ENCODE data around the gene EPSTI1. TPM values are rescaled to one million over a fixed set of nuclear protein-coding genes. Genes with fewer than 3 reads are reported as not detected.

The EPSTI1 gene
- polyA plus RNA-seq, 3 donors = 2.7 to 10.5 (median 3.7) TPM

DNA sequence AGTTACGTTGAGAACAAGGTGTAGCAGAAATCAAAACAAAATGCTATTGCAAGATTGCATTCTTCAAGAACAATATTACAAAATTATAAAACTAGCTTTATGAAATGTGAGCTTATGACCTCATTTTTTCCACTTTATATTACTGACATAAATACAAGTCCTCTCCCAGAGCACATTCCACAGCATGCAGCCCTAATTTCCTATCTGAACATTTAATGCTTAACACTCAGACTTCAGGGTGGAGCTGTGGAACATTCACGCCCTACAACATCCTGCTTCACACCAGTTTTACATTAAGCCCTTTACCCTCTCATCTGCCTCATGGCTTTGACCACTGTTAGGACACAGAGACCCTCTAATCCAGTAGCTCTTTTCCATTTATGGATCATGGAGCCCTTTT is 65.5 kb downstream of the EPSTI1 start:
- 84 to 91% (median 86%) methylated on average over 2 of the region's 2 CpGs for WGBS, 3 donors
- H3K27ac ChIP-seq (ENCODE audit: low read depth, low read length) = no peak overlapping the region

DNA sequence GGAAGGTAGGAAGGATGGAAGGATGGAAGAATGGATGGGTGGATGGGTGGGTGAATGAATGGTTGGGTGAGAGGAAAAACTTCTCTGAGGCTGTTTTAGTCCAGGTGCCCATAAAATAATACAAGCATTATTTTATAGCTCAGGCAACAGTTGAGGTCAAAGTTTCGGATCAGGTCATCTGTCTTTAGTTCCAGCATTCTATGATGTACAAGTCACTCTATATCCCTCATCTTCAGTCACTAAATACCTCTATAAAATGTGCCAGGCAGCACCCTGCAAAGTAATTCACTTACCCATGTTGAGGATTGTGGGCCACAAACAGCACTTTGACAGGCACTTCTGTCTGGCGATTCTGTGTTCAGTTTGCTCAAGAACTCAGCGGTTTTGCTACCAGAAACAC is 66.0 kb downstream of the EPSTI1 start:
- no peak overlapping the region for H3K27ac ChIP-seq (ENCODE audit: low read depth, low read length)
- WGBS, 3 donors = 89 to 95% (median 95%) methylated on average over 3 of the region's 3 CpGs

- WGBS, 3 donors = 95 to 99% (median 99%) methylated on average over 2 of the region's 2 CpGs
Observed at GRCh38 chr13:42925626-42926025, 66.4 kb downstream of the EPSTI1 start.

GRCh38 chr13:42924344-42924743 is 67.7 kb downstream of the EPSTI1 start:
- WGBS, 3 donors = 74 to 92% (median 89%) methylated on average over 5 of the region's 5 CpGs
- no peak overlapping the region for H3K27ac ChIP-seq (ENCODE audit: low read depth, low read length)

More at GRCh38 chr13:42925626-42926025, 66.4 kb downstream of the EPSTI1 start:
- H3K27ac ChIP-seq (ENCODE audit: low read depth, low read length) = no peak overlapping the region

- no peak overlapping the region for H3K27ac ChIP-seq (ENCODE audit: low read depth, low read length)
- WGBS, 3 donors = 92 to 97% (median 96%) methylated on average over 4 of the region's 4 CpGs
Observed at GRCh38 chr13:42907745-42908144, 84.3 kb downstream of the EPSTI1 start.

DNA sequence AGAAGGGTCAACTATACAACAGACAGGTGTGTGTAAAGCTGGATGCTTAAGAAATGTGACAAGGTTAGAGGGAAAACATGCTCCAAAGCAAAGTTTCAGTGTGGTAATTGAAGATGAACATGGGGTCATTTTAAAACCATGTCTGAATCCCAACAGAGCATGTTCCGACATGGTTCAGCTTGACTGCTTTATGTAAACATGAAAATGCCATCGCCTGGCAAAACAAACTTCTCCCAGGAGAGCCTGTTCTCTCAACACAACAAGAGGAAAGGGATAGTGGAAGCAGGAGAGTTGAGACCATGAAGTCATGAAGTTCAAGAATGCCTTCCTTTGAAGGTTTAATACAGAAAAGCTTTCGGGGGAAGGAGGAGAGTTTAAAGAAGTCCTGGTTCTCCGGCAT is 85.8 kb downstream of the EPSTI1 start:
- H3K27ac ChIP-seq (ENCODE audit: low read depth, low read length) = no peak overlapping the region
- 91 to 94% (median 92%) methylated on average over 4 of the region's 4 CpGs for whole genome bisulfite sequencing, 3 donors

GRCh38 chr13:42905579-42905978 is 86.5 kb downstream of the EPSTI1 start:
- WGBS, 3 donors = 72 to 90% (median 79%) methylated on average over 2 of the region's 2 CpGs
- H3K27ac ChIP-seq (ENCODE audit: low read depth, low read length) = no peak overlapping the region

GRCh38 chr13:42899266-42899665 is 92.8 kb downstream of the EPSTI1 start:
- no peak overlapping the region for H3K27ac ChIP-seq (ENCODE audit: low read depth, low read length)
- whole genome bisulfite sequencing, 3 donors = 73 to 91% (median 76%) methylated on average over 3 of the region's 3 CpGs

- WGBS, 3 donors = 95 to 96% (median 96%) methylated on average over 3 of the region's 3 CpGs
- no peak overlapping the region for H3K27ac ChIP-seq (ENCODE audit: low read depth, low read length)
Observed at GRCh38 chr13:42895776-42896175, 96.3 kb downstream of the EPSTI1 start.

DNA sequence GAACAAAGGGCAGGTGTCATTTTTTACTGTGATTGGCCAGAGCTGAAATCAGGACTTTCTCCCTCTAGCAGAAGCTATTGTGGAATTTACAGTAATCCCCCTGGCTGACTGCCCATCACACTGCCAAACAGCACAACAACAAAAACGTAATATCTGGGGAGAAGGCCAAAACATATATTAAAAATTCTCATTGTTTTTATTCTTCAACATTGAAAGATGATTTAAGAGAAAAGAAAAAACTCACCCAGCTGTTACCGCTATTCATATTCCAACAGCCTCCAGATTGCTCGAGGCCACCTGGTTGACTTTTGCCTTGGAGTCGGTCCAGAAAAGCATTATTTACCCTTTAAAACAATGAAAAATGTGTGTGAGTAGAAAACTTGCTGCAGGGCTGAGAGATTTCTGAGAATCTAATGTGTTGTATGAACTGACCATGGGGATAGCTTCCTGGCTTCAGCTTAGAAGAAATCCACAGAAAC is 97.2 kb downstream of the EPSTI1 start:
- WGBS, 3 donors = 14 to 37% (median 36%) methylated on average over 4 of the region's 4 CpGs
- no peak overlapping the region for H3K27ac ChIP-seq (ENCODE audit: low read depth, low read length)

- no peak overlapping the region for H3K27ac ChIP-seq (ENCODE audit: low read depth, low read length)
- 6 to 30% (median 13%) methylated on average over 1 of the region's 1 CpG for WGBS, 3 donors
Observed at GRCh38 chr13:42893214-42893671, 98.8 kb downstream of the EPSTI1 start.

DNA sequence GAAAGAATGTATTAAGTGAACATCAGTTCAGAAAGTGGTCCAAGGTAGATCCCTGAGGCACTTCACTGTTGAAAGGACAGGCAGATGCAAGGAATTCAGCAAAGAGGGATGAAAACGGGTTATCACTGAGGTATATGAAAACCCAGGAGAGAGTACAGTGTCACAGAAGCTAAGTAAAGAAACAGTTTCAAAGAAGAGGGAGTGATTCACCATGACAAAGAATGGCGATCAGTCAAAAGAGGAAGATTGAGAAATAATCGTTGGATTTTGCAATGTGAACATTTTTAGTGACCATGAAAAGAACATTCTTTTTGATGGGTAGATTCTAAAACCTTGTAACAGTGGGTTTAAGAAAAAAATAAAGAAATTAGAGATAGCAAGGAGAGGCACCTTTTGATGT is 99.3 kb downstream of the EPSTI1 start:
- 36 to 77% (median 41%) methylated on average over 3 of the region's 3 CpGs for WGBS, 3 donors

GRCh38 chr13:42891591-42891990 is 100.5 kb downstream of the EPSTI1 start:
- no peak overlapping the region for H3K27ac ChIP-seq (ENCODE audit: low read depth, low read length)
- WGBS, 3 donors = 79 to 92% (median 82%) methylated on average over 3 of the region's 3 CpGs

More for the DNA sequence above, 99.3 kb downstream of the EPSTI1 start:
- H3K27ac ChIP-seq (ENCODE audit: low read depth, low read length) = no peak overlapping the region

DNA sequence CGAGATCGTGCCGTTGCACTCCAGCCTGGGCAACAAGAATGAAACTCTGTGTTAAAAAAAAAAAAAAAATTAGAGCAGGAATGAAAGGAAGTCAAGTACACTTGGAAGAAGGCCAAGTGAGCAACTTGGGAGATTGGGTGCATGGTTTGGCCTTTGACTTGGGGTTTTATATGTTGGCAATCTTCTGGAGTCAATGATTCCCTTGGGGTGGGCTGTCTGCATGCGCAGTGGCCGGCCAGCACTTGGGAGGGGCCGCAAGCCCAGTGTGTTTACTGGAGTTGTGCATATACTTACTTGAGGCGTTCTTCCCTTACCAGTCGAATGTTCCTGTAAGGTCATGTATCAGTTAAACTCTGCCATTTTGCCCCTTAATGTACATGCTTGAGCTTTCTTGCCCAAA is 106.7 kb downstream of the EPSTI1 start:
- 68 to 86% (median 83%) methylated on average over 8 of the region's 8 CpGs for WGBS, 3 donors
- no peak overlapping the region for H3K27ac ChIP-seq (ENCODE audit: low read depth, low read length)

GRCh38 chr13:42883771-42884467 is 108.1 kb downstream of the EPSTI1 start:
- no peak overlapping the region for H3K27ac ChIP-seq (ENCODE audit: low read depth, low read length)
- WGBS, 3 donors = 34 to 51% (median 34%) methylated on average over 6 of the region's 6 CpGs

- 40 to 78% (median 41%) methylated on average over 1 of the region's 1 CpG for WGBS, 3 donors
- H3K27ac ChIP-seq (ENCODE audit: low read depth, low read length) = no peak overlapping the region
Observed at GRCh38 chr13:42883142-42883541, 108.9 kb downstream of the EPSTI1 start.

DNA sequence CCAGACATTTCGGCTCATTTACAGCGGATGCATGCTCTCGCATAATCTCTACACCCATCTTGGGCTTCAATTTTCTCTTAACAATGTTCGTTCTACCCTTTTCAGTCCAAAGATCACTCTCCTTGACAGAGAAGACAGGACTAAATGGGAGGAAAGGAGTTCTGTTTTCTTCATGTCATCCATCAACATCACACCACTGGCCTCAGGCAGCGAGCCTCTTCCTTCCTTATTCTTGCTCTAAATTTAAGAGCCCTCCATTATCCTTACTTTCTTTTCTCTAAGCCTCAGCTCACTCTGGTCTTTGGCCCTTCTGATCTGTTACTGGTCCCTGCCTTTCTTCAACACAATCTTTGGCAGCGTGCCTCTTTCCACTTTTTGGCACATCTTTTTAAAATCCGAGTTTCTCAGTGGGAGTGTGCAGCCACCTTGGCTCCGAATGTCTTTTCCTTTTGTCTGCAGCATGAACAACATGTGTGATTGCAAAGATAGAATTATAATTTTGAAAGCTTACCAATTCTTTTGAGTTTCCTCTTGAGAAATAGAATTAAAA is 111.9 kb downstream of the EPSTI1 start:
- H3K27ac ChIP-seq (ENCODE audit: low read depth, low read length) = no peak overlapping the region
- WGBS, 3 donors = 17 to 71% (median 21%) methylated on average over 8 of the region's 8 CpGs

DNA sequence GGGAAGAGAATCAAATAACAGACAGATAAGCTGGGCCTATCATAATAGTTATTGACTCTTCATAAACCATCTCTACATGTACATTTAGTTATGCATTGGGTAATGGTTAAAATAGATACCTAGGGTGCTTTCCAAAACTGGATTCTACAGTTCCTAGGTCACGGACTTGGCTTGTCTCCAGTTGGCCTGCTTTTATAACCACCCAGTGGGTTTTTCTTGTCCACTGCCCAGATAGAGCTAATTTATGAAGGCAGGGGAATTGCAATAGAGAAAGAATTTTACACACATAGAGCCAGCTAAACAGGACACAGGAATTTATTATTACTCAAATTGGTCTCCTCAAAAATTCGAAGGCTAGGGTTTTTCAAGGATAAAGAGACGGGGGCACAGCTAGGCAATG is 113.3 kb downstream of the EPSTI1 start:
- WGBS, 3 donors = 74 to 81% (median 80%) methylated on average over 3 of the region's 3 CpGs
- H3K27ac ChIP-seq (ENCODE audit: low read depth, low read length) = no peak overlapping the region

DNA sequence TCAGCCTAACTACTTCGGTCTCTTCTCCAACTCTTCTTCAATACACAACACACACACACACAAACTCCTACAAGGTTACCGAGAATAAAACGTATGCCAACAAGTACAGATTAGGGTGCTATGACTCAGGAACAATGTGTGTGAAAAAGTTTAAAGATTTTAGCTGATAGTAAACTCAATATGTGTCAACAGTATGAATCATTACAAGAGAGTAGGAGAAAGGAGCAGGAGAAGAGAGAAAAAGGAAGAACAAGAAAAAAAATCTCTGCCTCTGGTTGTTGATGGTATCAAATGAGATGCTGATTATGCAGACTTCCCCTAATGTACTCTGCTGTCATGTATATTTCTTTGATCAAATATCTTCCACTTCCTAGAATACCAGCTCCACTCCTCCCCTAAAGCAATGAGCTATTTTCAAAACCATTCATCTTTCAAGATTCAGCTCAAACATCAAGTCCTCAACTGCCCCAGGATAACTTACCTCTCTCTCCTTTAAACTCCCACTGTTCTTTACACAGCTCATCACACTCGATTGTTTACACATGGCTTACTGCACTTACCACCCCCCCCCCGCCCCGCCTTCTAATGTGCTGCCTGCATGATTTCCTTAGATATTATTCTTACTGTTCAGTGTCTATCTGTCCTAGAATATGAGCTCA is 115.0 kb downstream of the EPSTI1 start:
- WGBS, 3 donors = 60 to 76% (median 73%) methylated on average over 6 of the region's 6 CpGs
- no peak overlapping the region for H3K27ac ChIP-seq (ENCODE audit: low read depth, low read length)
